Measurements from ENCODE around the gene CLDN19. TPM values are rescaled to one million over a fixed set of nuclear protein-coding genes. Genes with fewer than 3 reads are reported as not detected.
A peak's percentile ranks its signal among the peaks of the same experiment; 100 is the strongest.
"Not testable (repeated sequence)": the region's sequence is repeated elsewhere in the genome, so short reads cannot be mapped to it uniquely, and the experiment has no call there.

CLDN19 gene
- total RNA-seq, 1 experiment from 2014 or later, result 12.5 TPM

GRCh38 chr1:42730002-42730401, 10.0 kb downstream of the CLDN19 start:
- no CpG with 5 or more reads among the region's 3 CpGs for WGBS (ENCODE audit: extremely low coverage, insufficient read length, low lambda C conversion rate)
- H3K27me3 ChIP-seq (ENCODE audit: insufficient read depth, low read length), result no peaks in the 10 kb centered on the region

GRCh38 chr1:42725820-42726219, 14.2 kb downstream of the CLDN19 start:
- H2AK5ac ChIP-seq (ENCODE audit: insufficient read length, low read length); H3T11ph ChIP-seq (ENCODE audit: low read length); H3K27ac Mint-ChIP-seq; H3K4ac ChIP-seq (ENCODE audit: low read depth, low read length); H3K9me3 Mint-ChIP-seq; H2BK15ac ChIP-seq (ENCODE audit: low read depth, low read length); H3K23me2 ChIP-seq (ENCODE audit: insufficient read length, low read depth, low read length, poor library complexity, severe bottlenecking); H4K5ac ChIP-seq (ENCODE audit: insufficient read length, low read depth, low read length); H3K4me1 ChIP-seq (ENCODE audit: insufficient read depth, low read length); H3K27ac ChIP-seq (ENCODE audit: insufficient read length, low read depth, low read length); H3K79me2 ChIP-seq (ENCODE audit: insufficient read depth, low read length); H2BK5ac ChIP-seq (ENCODE audit: insufficient read length, low read length); DNase-seq; H3K4me2 ChIP-seq (ENCODE audit: insufficient read depth, insufficient read length, low read length); H3K27me3 ChIP-seq (ENCODE audit: insufficient read depth, low read length); H3K4me3 Mint-ChIP-seq; H3K79me1 ChIP-seq (ENCODE audit: insufficient read depth, low read depth, low read length, poor library complexity, severe bottlenecking); H3K36me3 Mint-ChIP-seq (ENCODE audit: insufficient read depth in 1 of 3, low read depth in 3 of 3); H3K23ac ChIP-seq (ENCODE audit: insufficient read length, low read depth, low read length); H3K18ac ChIP-seq (ENCODE audit: insufficient read length, low read depth, low read length); H3K4me1 Mint-ChIP-seq; H3K9ac ChIP-seq (ENCODE audit: extremely low read depth, insufficient read length, low read length); H2BK20ac ChIP-seq (ENCODE audit: low read depth, low read length, poor library complexity, severe bottlenecking); H3K27me3 Mint-ChIP-seq (ENCODE audit: low read depth); H3K14ac ChIP-seq (ENCODE audit: insufficient read depth, low read length); H2BK120ac ChIP-seq (ENCODE audit: low read depth, low read length, poor library complexity, severe bottlenecking); H4K8ac ChIP-seq (replicated peaks; ENCODE audit: insufficient read length, low read depth, low read length); H4K91ac ChIP-seq (ENCODE audit: insufficient read length, low read depth, low read length); H4K20me1 ChIP-seq (ENCODE audit: control insufficient read depth, insufficient read depth, insufficient read length); H2AFZ ChIP-seq (ENCODE audit: low read length); H3K9me3 ChIP-seq (ENCODE audit: control insufficient read depth, low read depth, low read length); H3K56ac ChIP-seq (ENCODE audit: insufficient read length, low read depth, low read length); H2BK12ac ChIP-seq (ENCODE audit: insufficient read length, low read depth, low read length): not testable (repeated sequence)
- WGBS (ENCODE audit: extremely low coverage, insufficient read length, low lambda C conversion rate), result no CpG with 5 or more reads among the region's 4 CpGs

More at GRCh38 chr1:42730002-42730401, 10.0 kb downstream of the CLDN19 start:
- Histone ChIP-seq H2BK12ac (ENCODE audit: insufficient read length, low read depth, low read length) (no peak overlapping the region), H2AK5ac (ENCODE audit: insufficient read length, low read length) (no peak overlapping the region), H2AFZ (ENCODE audit: low read length) (no peak overlapping the region), H3K4ac (ENCODE audit: low read depth, low read length) (no peak overlapping the region), H2BK20ac (ENCODE audit: low read depth, low read length, poor library complexity, severe bottlenecking) (no peak overlapping the region), H4K91ac (ENCODE audit: insufficient read length, low read depth, low read length) (no peak overlapping the region), H3K4me1 (ENCODE audit: insufficient read depth, low read length) (no peaks in the 10 kb centered on the region; the same call in 1 of the 2 replicates), H3K56ac (ENCODE audit: insufficient read length, low read depth, low read length) (no peak overlapping the region), H3K79me1 (ENCODE audit: insufficient read depth, low read depth, low read length, poor library complexity, severe bottlenecking) (no peaks in the 10 kb centered on the region), H3K4me2 (ENCODE audit: insufficient read depth, insufficient read length, low read length) (no peak overlapping the region), H4K8ac (replicated peaks; ENCODE audit: insufficient read length, low read depth, low read length) (no peak overlapping the region), H3K23me2 (ENCODE audit: insufficient read length, low read depth, low read length, poor library complexity, severe bottlenecking) (no peaks in the 10 kb centered on the region), H3K9me3 (ENCODE audit: control insufficient read depth, low read depth, low read length) (no peaks in the 10 kb centered on the region), H3K27ac (ENCODE audit: insufficient read length, low read depth, low read length) (no peak overlapping the region), H3K79me2 (ENCODE audit: insufficient read depth, low read length) (no peaks in the 10 kb centered on the region), H4K20me1 (ENCODE audit: control insufficient read depth, insufficient read depth, insufficient read length) (no peaks in the 10 kb centered on the region), H2BK5ac (ENCODE audit: insufficient read length, low read length) (no peak overlapping the region), H3K14ac (ENCODE audit: insufficient read depth, low read length) (no peak overlapping the region), H4K5ac (ENCODE audit: insufficient read length, low read depth, low read length) (no peak overlapping the region), H3K23ac (ENCODE audit: insufficient read length, low read depth, low read length) (no peak overlapping the region), H3K18ac (ENCODE audit: insufficient read length, low read depth, low read length) (no peak overlapping the region), H3K9ac (ENCODE audit: extremely low read depth, insufficient read length, low read length) (no peak overlapping the region), H2BK120ac (ENCODE audit: low read depth, low read length, poor library complexity, severe bottlenecking) (no peak overlapping the region), H2BK15ac (ENCODE audit: low read depth, low read length) (no peak overlapping the region), H3T11ph (ENCODE audit: low read length) (no peak overlapping the region)
- Mint-ChIP-seq H3K27ac (no peak overlapping the region), H3K4me3 (peak overlapping the region in 1 of 2 experiments; percentile 39; a peak in 1 of 5 replicates), H3K27me3 (ENCODE audit: low read depth) (no peaks in the 10 kb centered on the region; the same call in 1 of the 2 replicates), H3K4me1 (peaks cover 11 to 26% of the 10 kb centered on the region in 2 experiments), H3K36me3 (ENCODE audit: insufficient read depth in 1 of 3, low read depth in 3 of 3) (peaks cover 0 to 3% (median 0%) of the 10 kb centered on the region in 3 experiments; a peak in 2 of 7 replicates), H3K9me3 (no peaks in the 10 kb centered on the region)
- DNase-seq, result no peak
- peak; percentile 21; the same call in 1 of the 3 replicates for TF ChIP-seq CTCF (conservative IDR thresholded peaks at IDR 0.05)

Data from H9 (cell line).